ENCODE measurements around the gene WDR47. TPM values are rescaled to one million over a fixed set of nuclear protein-coding genes. Genes with fewer than 3 reads are reported as not detected.
A peak's percentile ranks its signal among the peaks of the same experiment; 100 is the strongest.
"Not testable (repeated sequence)": the region's sequence is repeated elsewhere in the genome, so short reads cannot be mapped to it uniquely, and the experiment has no call there.

WDR47 gene
- total RNA-seq, 1 donor from 2014 or later, result 15.2 TPM

DNA sequence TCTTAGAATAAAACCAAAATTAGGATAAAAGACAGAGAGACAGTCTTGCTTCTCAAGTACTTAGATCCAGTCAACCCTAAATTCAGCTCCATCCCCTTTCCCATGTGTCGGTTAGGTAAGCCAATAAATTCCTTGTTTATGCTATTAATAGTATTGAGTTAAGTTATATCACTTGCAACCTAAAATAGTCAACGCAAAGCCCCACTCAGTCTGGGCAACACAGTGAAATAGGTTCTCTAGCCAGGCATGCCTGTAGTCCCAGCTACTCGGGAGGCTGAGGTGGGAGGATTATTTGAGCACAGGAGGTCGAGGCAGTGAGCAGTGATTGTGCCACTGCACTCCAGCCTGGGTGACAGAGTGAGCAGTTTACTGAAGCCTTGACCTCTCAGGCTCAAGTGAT lies 19.3 kb upstream of the WDR47 start:
- TF ChIP-seq, protein P1, sequence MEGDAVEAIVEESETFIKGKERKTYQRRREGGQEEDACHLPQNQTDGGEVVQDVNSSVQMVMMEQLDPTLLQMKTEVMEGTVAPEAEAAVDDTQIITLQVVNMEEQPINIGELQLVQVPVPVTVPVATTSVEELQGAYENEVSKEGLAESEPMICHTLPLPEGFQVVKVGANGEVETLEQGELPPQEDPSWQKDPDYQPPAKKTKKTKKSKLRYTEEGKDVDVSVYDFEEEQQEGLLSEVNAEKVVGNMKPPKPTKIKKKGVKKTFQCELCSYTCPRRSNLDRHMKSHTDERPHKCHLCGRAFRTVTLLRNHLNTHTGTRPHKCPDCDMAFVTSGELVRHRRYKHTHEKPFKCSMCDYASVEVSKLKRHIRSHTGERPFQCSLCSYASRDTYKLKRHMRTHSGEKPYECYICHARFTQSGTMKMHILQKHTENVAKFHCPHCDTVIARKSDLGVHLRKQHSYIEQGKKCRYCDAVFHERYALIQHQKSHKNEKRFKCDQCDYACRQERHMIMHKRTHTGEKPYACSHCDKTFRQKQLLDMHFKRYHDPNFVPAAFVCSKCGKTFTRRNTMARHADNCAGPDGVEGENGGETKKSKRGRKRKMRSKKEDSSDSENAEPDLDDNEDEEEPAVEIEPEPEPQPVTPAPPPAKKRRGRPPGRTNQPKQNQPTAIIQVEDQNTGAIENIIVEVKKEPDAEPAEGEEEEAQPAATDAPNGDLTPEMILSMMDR (conservative IDR thresholded peaks at IDR 0.05), result no peak
- no peaks in the 10 kb centered on the region for H3K27me3 Mint-ChIP-seq
- no peak overlapping the region for H3K27ac Mint-ChIP-seq
- H3K9me3 Mint-ChIP-seq, result no peaks in the 10 kb centered on the region
- no peaks in the 10 kb centered on the region for H3K36me3 Mint-ChIP-seq
- DNase-seq (ENCODE audit: extremely low spot score, unreplicated experiment), result no peak
- no peak overlapping the region for H3K4me3 Mint-ChIP-seq
- no peaks in the 10 kb centered on the region for H3K4me1 Mint-ChIP-seq (ENCODE audit: unreplicated experiment)

DNA sequence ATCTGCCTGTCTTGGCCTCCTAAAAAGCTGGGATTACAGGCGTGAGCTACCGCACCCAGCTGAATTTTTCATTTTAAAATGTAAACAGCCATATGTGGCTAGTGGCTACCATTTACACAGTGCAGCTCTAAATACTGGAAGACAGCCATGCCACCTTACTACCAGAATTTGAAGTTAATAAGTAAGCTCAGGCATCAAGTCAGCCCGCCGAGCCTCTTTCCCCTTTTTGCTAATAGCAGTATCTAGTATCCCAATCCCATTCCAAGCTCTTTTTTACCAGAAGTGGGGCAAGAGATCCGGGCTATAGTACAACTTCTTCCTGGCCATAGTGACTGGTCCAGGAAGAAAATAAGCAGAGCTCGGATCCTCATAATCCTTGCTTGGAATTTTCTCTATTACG lies 18.8 kb upstream of the WDR47 start:
- Mint-ChIP-seq H3K4me1 (ENCODE audit: unreplicated experiment) (no peaks in the 10 kb centered on the region), H3K36me3 (no peaks in the 10 kb centered on the region), H3K27ac (no peak overlapping the region), H3K9me3 (no peaks in the 10 kb centered on the region), H3K4me3 (no peak overlapping the region), H3K27me3 (no peaks in the 10 kb centered on the region)
- no peak for DNase-seq (ENCODE audit: extremely low spot score, unreplicated experiment)
- TF ChIP-seq, protein P1 (conservative IDR thresholded peaks at IDR 0.05), result no peak

DNA sequence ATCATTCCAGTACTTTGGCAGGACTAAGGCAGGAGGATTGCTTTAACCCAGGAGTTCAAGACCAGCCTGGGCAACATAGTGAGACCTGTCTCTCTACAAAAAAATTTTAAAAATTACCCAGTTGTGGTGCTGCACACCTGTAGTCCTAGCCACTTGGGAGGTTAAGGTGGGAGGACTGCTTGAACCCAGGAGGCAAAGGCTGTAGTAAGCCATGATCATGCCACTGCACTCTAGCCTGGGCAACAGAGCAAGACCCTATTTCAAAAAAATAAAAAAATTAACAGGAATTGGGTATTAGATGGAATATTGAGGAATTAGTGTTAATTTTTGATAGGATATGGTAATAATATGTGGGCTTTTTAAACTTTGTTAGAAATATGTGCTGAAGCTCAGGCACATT lies 17.1 kb upstream of the WDR47 start:
- DNase-seq (ENCODE audit: extremely low spot score, unreplicated experiment), result no peak
- H3K4me3 Mint-ChIP-seq, result no peak overlapping the region
- H3K9me3 Mint-ChIP-seq, result no peaks in the 10 kb centered on the region
- H3K27ac Mint-ChIP-seq, result no peak overlapping the region
- TF ChIP-seq, protein P1 (conservative IDR thresholded peaks at IDR 0.05), result no peak
- H3K36me3 Mint-ChIP-seq, result no peaks in the 10 kb centered on the region
- no peaks in the 10 kb centered on the region for H3K27me3 Mint-ChIP-seq
- H3K4me1 Mint-ChIP-seq (ENCODE audit: unreplicated experiment), result no peaks in the 10 kb centered on the region

DNA sequence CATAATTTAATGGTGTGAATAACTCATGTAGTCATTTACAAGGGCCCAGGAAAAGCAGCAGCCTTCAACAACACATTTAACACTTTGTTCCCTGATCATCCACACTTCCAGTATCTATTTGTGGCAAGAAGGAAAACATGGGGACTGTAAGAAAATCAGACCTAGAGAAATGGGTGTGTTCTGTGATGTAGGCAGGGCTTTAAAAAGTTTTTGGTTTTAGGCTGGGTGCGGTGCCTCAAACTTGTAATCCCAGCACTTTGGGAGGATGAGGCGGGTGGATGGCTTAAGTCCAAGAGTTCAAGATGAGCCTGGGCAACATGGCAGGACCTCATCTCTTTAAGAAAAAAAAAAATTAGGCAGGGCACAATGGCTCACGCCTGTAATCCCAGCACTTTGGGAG lies 14.2 kb upstream of the WDR47 start:
- H3K36me3 Mint-ChIP-seq, result no peaks in the 10 kb centered on the region
- no peaks in the 10 kb centered on the region for H3K27me3 Mint-ChIP-seq
- TF ChIP-seq, protein P1 (conservative IDR thresholded peaks at IDR 0.05), result no peak
- no peak for DNase-seq (ENCODE audit: extremely low spot score, unreplicated experiment)
- H3K9me3 Mint-ChIP-seq, result no peaks in the 10 kb centered on the region
- H3K27ac Mint-ChIP-seq, result no peak overlapping the region
- H3K4me1 Mint-ChIP-seq (ENCODE audit: unreplicated experiment), result no peaks in the 10 kb centered on the region
- no peak overlapping the region for H3K4me3 Mint-ChIP-seq

DNA sequence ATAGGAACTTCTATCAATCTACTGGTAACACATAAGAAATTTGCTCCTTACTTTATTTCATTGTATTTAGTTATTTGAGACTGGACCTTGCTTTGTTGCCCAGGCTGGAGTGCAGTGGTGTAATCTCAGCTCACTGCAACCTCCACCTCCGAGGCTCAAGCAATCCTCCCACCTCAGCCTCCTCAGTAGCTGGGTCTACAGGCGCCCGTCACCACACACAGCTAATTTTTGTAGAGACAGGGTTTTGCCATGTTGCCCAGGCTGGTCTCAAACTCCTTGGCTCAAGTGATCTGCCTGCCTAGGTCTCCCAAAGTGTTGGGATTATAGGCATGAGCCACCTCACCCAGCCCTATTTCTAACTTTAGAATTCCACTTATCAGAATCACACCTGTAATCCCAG lies 10.2 kb upstream of the WDR47 start:
- not testable (repeated sequence) for H3K36me3 Mint-ChIP-seq; H3K4me1 Mint-ChIP-seq (ENCODE audit: unreplicated experiment); H3K27ac Mint-ChIP-seq

DNA sequence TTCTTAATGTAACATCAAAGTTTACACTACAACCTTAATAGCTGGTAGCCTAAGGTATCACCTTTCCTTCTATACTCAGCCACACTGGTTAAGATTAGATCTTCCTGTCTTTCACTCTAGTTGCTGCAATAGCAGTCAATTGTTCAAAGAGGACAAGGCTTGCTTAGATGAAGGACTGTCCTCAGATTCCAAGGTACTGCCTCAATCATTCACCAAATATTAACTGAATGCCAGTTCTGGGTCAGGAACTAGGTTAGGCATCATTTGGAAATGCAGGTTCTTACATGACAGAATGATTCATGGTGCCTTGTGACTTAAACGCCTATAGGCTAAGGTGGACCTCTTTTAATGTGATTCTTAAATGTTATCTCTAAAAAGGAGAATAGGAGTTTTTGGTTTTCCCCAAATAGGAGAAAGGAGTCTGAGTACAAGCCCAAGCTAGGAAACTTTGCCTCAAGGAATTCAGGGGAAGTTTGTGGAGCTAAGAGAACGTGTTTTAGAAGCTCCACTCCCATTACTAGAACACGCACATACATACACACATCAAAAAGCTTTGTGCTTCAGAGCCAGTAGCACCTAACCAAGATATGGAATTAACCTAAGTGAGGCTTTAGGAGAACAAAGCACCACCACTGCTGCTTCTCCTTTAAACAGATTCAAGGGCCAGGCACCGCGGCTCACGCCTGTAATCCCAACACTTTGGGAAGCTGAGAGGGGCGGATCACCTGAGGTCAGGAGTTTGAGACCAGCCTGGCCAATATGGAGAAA lies 8.5 kb upstream of the WDR47 start:
- Mint-ChIP-seq H3K9me3 (no peaks in the 10 kb centered on the region), H3K4me3 (no peak overlapping the region), H3K4me1 (ENCODE audit: unreplicated experiment) (no peaks in the 10 kb centered on the region), H3K27ac (peak overlapping the region; percentile 55), H3K36me3 (no peaks in the 10 kb centered on the region), H3K27me3 (peaks cover 13% of the 10 kb centered on the region)
- no peak for DNase-seq (ENCODE audit: extremely low spot score, unreplicated experiment)
- TF ChIP-seq, protein P1 (conservative IDR thresholded peaks at IDR 0.05), result no peak

More for the DNA sequence above, 10.2 kb upstream of the WDR47 start:
- H3K4me3 Mint-ChIP-seq; DNase-seq (ENCODE audit: extremely low spot score, unreplicated experiment); H3K27me3 Mint-ChIP-seq; H3K9me3 Mint-ChIP-seq: not testable (repeated sequence)

Data from type B pancreatic cell (in vitro differentiated cells).